Prostate gland (tissue), 2 donors: Measurements from ENCODE around the gene TRIB2.

Source experiments
- POLR2A ChIP-seq: fragments of 450-650 bp; IDR thresholded peaks from one replicate; pipeline ENCODE4 v1.6.1; 2016; ENCODE audit warnings: antibody characterized with exemption, mild to moderate bottlenecking
- TF ChIP-seq, protein P1 (sequence below), 4 experiments: fragments of 200-600 bp in 2 of 4; fragments of 450-650 bp in 2 of 4; sonication (generic) in 2 of 4; IDR thresholded peaks; 1 replicate in 3 of 4; 2 replicates in 1 of 4; pipeline ENCODE4 v1.5.1; 2016 to 2019; ENCODE audit warnings: antibody characterized with exemption in 4 of 4, mild to moderate bottlenecking in 2 of 4, moderate library complexity in 2 of 4

DNA sequence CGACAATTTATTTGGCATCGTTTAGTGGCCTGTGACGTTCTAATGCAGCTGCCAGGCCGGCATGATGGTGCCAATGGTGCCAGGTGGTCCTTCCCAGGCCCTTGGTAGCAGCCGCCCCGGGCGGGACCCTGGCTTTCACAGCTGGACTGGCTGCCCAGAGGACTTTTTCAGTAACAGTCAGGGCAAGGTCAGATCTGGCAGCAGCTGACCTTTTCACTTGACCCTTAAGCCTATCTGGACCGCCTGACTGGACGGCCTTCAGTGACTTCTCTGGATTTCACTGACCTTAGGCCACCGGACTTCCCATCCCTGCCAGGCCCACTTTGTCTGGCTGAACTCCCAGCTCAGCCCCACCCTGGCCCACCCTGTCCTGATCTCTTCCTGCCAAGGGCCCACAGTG lies 15.9 kb downstream of the TRIB2 start:
- no peak for TF ChIP-seq POLR2A
- TF ChIP-seq, protein P1, sequence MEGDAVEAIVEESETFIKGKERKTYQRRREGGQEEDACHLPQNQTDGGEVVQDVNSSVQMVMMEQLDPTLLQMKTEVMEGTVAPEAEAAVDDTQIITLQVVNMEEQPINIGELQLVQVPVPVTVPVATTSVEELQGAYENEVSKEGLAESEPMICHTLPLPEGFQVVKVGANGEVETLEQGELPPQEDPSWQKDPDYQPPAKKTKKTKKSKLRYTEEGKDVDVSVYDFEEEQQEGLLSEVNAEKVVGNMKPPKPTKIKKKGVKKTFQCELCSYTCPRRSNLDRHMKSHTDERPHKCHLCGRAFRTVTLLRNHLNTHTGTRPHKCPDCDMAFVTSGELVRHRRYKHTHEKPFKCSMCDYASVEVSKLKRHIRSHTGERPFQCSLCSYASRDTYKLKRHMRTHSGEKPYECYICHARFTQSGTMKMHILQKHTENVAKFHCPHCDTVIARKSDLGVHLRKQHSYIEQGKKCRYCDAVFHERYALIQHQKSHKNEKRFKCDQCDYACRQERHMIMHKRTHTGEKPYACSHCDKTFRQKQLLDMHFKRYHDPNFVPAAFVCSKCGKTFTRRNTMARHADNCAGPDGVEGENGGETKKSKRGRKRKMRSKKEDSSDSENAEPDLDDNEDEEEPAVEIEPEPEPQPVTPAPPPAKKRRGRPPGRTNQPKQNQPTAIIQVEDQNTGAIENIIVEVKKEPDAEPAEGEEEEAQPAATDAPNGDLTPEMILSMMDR (IDR thresholded peaks at IDR 0.05) = no peak
